Neural cell (in vitro differentiated cells): ENCODE results near the gene USP9X.

Source experiments
- CTCF ChIP-seq: fragments of 450-650 bp; IDR thresholded peaks from 2 replicates; pipeline ENCODE4 v1.5.1; 2014; ENCODE audit warnings: antibody characterized with exemption, mild to moderate bottlenecking, moderate library complexity; ENCODE audit not compliant: poor library complexity, severe bottlenecking
- EP300 ChIP-seq: fragments of 450-650 bp; conservative IDR thresholded peaks from 2 replicates; pipeline ENCODE4 v1.6.1; 2014; ENCODE audit warnings: antibody characterized with exemption, mild to moderate bottlenecking, moderate library complexity; ENCODE audit not compliant: poor library complexity, severe bottlenecking
- EZH2 ChIP-seq: fragments of 200-600, 300-800 bp; shearing (Covaris generic), sonication (generic); IDR thresholded peaks from 2 replicates; pipeline ENCODE4 v1.6.1; 2014; ENCODE audit warnings: antibody characterized with exemption, low read length, borderline replicate concordance, mild to moderate bottlenecking; ENCODE audit not compliant: insufficient read depth, poor library complexity, severe bottlenecking
- MXI1 ChIP-seq: fragments of 450-650 bp; conservative IDR thresholded peaks from 2 replicates; pipeline ENCODE4 v1.6.1; 2014; ENCODE audit warnings: antibody characterized with exemption, mild to moderate bottlenecking; ENCODE audit not compliant: poor library complexity, severe bottlenecking
- POLR2AphosphoS5 ChIP-seq: IDR thresholded peaks from 2 replicates; pipeline ENCODE4 v1.6.1; 2012
- RAD21 ChIP-seq: fragments of 450-650 bp; conservative IDR thresholded peaks from 2 replicates; pipeline ENCODE4 v1.6.1; 2014; ENCODE audit warnings: antibody characterized with exemption, mild to moderate bottlenecking, moderate library complexity
- REST ChIP-seq: IDR thresholded peaks from 2 replicates; pipeline ENCODE4 v1.6.1; 2012; ENCODE audit warnings: borderline replicate concordance
- SMC3 ChIP-seq: fragments of 450-650 bp; conservative IDR thresholded peaks from 2 replicates; pipeline ENCODE4 v1.6.1; 2014; ENCODE audit warnings: antibody characterized with exemption, mild to moderate bottlenecking, moderate library complexity; ENCODE audit not compliant: poor library complexity
- TAF1 ChIP-seq: IDR thresholded peaks from 2 replicates; pipeline ENCODE4 v1.6.1; 2012; ENCODE audit warnings: low read depth

- TF ChIP-seq CTCF (no peak), EZH2 (no peak), TAF1 (no peak), POLR2AphosphoS5 (no peak), MXI1 (no peak), SMC3 (no peak), RAD21 (no peak), EP300 (no peak), REST (no peak)
Observed at GRCh38 chrX:41240509-41240908, 155.3 kb downstream of the USP9X start.
